HL-60 (cell line): ENCODE results near the gene SHISAL2A.

Experiments used
- GABPA ChIP-seq: IDR thresholded peaks from 2 replicates; pipeline ENCODE4 v1.6.1; 2012; ENCODE audit warnings: low read depth
- POLR2AphosphoS5 ChIP-seq: IDR thresholded peaks from 2 replicates; pipeline ENCODE4 v1.6.1; 2012; ENCODE audit warnings: low read depth
- REST ChIP-seq: IDR thresholded peaks from 2 replicates; pipeline ENCODE4 v1.6.1; 2012; ENCODE audit warnings: low read depth; ENCODE audit not compliant: insufficient replicate concordance
- SPI1 ChIP-seq: IDR thresholded peaks from 2 replicates; pipeline ENCODE4 v1.6.1; 2012; ENCODE audit warnings: low read depth, mild to moderate bottlenecking, borderline replicate concordance
- TF ChIP-seq, protein P1 (sequence below): IDR thresholded peaks from one replicate; pipeline ENCODE4 v1.5.1; 2011; ENCODE audit warnings: low read length, control low read depth, inconsistent platforms; ENCODE audit not compliant: insufficient read depth

- TF ChIP-seq, protein P1, sequence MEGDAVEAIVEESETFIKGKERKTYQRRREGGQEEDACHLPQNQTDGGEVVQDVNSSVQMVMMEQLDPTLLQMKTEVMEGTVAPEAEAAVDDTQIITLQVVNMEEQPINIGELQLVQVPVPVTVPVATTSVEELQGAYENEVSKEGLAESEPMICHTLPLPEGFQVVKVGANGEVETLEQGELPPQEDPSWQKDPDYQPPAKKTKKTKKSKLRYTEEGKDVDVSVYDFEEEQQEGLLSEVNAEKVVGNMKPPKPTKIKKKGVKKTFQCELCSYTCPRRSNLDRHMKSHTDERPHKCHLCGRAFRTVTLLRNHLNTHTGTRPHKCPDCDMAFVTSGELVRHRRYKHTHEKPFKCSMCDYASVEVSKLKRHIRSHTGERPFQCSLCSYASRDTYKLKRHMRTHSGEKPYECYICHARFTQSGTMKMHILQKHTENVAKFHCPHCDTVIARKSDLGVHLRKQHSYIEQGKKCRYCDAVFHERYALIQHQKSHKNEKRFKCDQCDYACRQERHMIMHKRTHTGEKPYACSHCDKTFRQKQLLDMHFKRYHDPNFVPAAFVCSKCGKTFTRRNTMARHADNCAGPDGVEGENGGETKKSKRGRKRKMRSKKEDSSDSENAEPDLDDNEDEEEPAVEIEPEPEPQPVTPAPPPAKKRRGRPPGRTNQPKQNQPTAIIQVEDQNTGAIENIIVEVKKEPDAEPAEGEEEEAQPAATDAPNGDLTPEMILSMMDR = no peak
- TF ChIP-seq GABPA (no peak), REST (no peak), POLR2AphosphoS5 (no peak), SPI1 (no peak)
Observed at GRCh38 chr1:52632732-52633290, at the start of gene SHISAL2A.
